PC-3 (cell line): ENCODE measurements around the gene DEFB112. TPM values are rescaled to one million over a fixed set of nuclear protein-coding genes. Genes with fewer than 3 reads are reported as not detected.

Experiments used
- ATAC-seq: fragments of 200-7000 bp; cut with Tn5 transposase; 2 replicates; pipeline ENCODE4 v1.9.1; 2020; ENCODE audit warnings: mild to moderate bottlenecking, moderate library complexity
- BruUV-seq: library from RNA; stranded (reverse); fragments of 400-500 nt; replicated peaks from 2 replicates; lab custom pipeline; 2021; lab: Mats Ljungman, UMichigan
- CTCF ChIA-PET: fragments of 300-600 bp; sonication (Branson Sonifier 250); formaldehyde crosslinking; loops from one replicate; lab custom pipeline; 2022; ENCODE audit warnings: antibody characterized with exemption; lab: Charles Lee
- POLR2A ChIA-PET: fragments of 300-600 bp; sonication (Branson Sonifier 250); formaldehyde crosslinking; loops from one replicate; lab custom pipeline; 2022; ENCODE audit warnings: antibody characterized with exemption; ENCODE audit not compliant: unreplicated experiment; lab: Charles Lee
- DNase-seq: peaks from one replicate; pipeline ENCODE4 v3.0.0-alpha.2; 2015
- H2AFZ ChIP-seq: fragments of 300-600 bp; sonication (generic); 2 replicates; pipeline ENCODE4 v1.6.0; 2016; ENCODE audit warnings: antibody characterized with exemption, low read length
- H3F3A ChIP-seq: fragments of 300-600 bp; sonication (generic); one replicate; pipeline ENCODE4 v1.6.0; 2017; ENCODE audit warnings: antibody characterized with exemption, low read length, control low read depth, mild to moderate bottlenecking; ENCODE audit not compliant: unreplicated experiment
- H3K27ac ChIP-seq: fragments of 300-600 bp; sonication (generic); 2 replicates; pipeline ENCODE4 v1.5.1; 2016; ENCODE audit warnings: mild to moderate bottlenecking, low read length
- H3K27me3 ChIP-seq: fragments of 300-600 bp; sonication (generic); 2 replicates; pipeline ENCODE4 v1.6.1; 2016; ENCODE audit warnings: low read length, mixed read lengths
- H3K36me3 ChIP-seq: fragments of 300-600 bp; sonication (generic); 2 replicates; pipeline ENCODE4 v1.6.1; 2016; ENCODE audit warnings: low read depth, mixed run types, low read length, mixed read lengths
- H3K4me1 ChIP-seq: fragments of 300-600 bp; sonication (generic); 2 replicates; pipeline ENCODE4 v1.5.1; 2016; ENCODE audit warnings: low read length; ENCODE audit not compliant: insufficient read depth
- H3K4me2 ChIP-seq: fragments of 300-600 bp; sonication (generic); 2 replicates; pipeline ENCODE4 v1.6.0; 2016; ENCODE audit warnings: low read length
- H3K4me3 ChIP-seq: fragments of 300-600 bp; sonication (generic); 2 replicates; pipeline ENCODE4 v1.5.1; 2016; ENCODE audit warnings: mild to moderate bottlenecking, low read length, mixed read lengths
- H3K79me2 ChIP-seq: fragments of 300-600 bp; sonication (generic); 2 replicates; pipeline ENCODE4 v1.6.1; 2017; ENCODE audit warnings: low read length, mixed read lengths
- H3K9ac ChIP-seq: fragments of 300-600 bp; sonication (generic); 2 replicates; pipeline ENCODE4 v1.6.0; 2016; ENCODE audit warnings: mild to moderate bottlenecking, low read length
- H3K9me2 ChIP-seq: fragments of 300-600 bp; sonication (generic); replicated peaks from 2 replicates; pipeline ENCODE4 v1.6.1; 2016; ENCODE audit warnings: mixed run types, low read length, mixed read lengths
- H3K9me3 ChIP-seq: fragments of 300-600 bp; sonication (generic); 2 replicates; pipeline ENCODE4 v1.6.1; 2016; ENCODE audit warnings: low read length, mixed read lengths
- H4K20me1 ChIP-seq: fragments of 300-600 bp; sonication (generic); 2 replicates; pipeline ENCODE4 v1.6.1; 2016; ENCODE audit warnings: low read length, mixed read lengths
- CTCF ChIP-seq: fragments of 300-600 bp; sonication (generic); conservative IDR thresholded peaks from 2 replicates; pipeline ENCODE4 v1.5.1; 2017; ENCODE audit warnings: antibody characterized with exemption, low read depth, mild to moderate bottlenecking, low read length
- EZH2 ChIP-seq: fragments of 300-600 bp; sonication (generic); IDR thresholded peaks from one replicate; pipeline ENCODE4 v1.6.1; 2017; ENCODE audit warnings: antibody characterized with exemption, mild to moderate bottlenecking, low read length; ENCODE audit not compliant: unreplicated experiment
- EZH2phosphoT487 ChIP-seq: fragments of 300-600 bp; sonication (generic); IDR thresholded peaks from 2 replicates; pipeline ENCODE4 v1.6.1; 2018; ENCODE audit warnings: mild to moderate bottlenecking, antibody characterized with exemption, low read length, borderline replicate concordance
- intact Hi-C: fragments of 100-400 bp; cut with micrococcal nuclease; formaldehyde crosslinking; loops from 2 replicates; pipeline ENCODE4 v1.9.0; 2023
- total RNA-seq: library from RNA; depleted of rRNA; stranded (reverse); fragments of >200 nt; gene quantifications from 2 replicates; pipeline ENCODE4 v1.2.3, GENCODE V29; 2014

DEFB112 gene
- total RNA-seq, 1 experiment from 2014 or later = not detected

DNA sequence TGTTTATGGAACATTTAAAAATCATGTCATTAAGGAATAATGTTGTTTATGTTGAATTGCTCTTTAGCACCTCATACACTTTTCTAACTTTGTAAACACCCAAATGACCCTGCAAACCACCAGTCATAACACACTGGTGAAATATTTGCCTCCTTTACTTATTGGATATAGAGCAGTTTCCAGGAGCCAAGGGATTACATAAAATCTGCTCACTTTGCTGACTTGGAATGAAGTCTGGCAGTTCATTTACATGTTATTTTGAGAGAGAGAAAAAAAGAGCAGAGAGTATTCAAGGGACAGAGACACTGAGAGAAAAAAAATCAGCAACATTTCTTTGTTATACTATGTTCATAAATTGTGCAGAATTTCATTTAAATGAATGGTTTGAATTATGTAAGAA is 46.6 kb upstream of the DEFB112 start:
- no peaks in the 10 kb centered on the region for H3K79me2 ChIP-seq
- no peak overlapping the region for H3K4me3 ChIP-seq
- BruUV-seq = no TSS peak
- no peaks in the 10 kb centered on the region for H3K9me2 ChIP-seq
- H3F3A ChIP-seq = no peaks in the 10 kb centered on the region
- no peak overlapping the region for H3K9ac ChIP-seq
- no peak overlapping the region for H2AFZ ChIP-seq
- ATAC-seq (no peak), DNase-seq (no peak)
- no peaks in the 10 kb centered on the region for H3K36me3 ChIP-seq
- H4K20me1 ChIP-seq = no peaks in the 10 kb centered on the region
- H3K27me3 ChIP-seq = peaks cover 54% of the 10 kb centered on the region
- no peak for TF ChIP-seq EZH2
- TF ChIP-seq CTCF = no peak
- no peak for TF ChIP-seq EZH2phosphoT487
- CTCF ChIA-PET = no interaction called here
- POLR2A ChIA-PET = no interaction called here
- H3K27ac ChIP-seq = no peak overlapping the region
- H3K4me2 ChIP-seq = no peak overlapping the region
- H3K4me1 ChIP-seq = peaks cover 3% of the 10 kb centered on the region; the same call in 1 of the 2 replicates
- H3K9me3 ChIP-seq = no peaks in the 10 kb centered on the region
- intact Hi-C loops = no loop called here

DNA sequence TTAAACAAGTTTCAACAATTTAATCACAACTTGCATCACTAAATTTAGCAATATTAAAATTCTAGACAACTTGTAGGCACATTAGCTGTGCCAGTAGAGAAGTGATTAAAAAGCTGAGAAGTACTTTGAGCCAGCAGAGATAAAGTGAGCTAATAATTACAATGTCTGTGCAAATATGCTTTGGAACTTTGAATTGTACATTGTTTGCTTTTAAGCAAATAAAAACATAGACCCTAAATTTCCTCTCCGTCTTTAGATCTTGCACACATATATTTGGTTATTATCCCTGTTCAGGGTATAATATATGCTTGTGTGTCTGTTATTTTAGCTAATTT is 44.2 kb upstream of the DEFB112 start:
- no peaks in the 10 kb centered on the region for H4K20me1 ChIP-seq
- H3K9me3 ChIP-seq = no peaks in the 10 kb centered on the region
- ChIA-PET POLR2A (no interaction called here), CTCF (no interaction called here)
- no peaks in the 10 kb centered on the region for H3K79me2 ChIP-seq
- H3K27ac ChIP-seq = no peak overlapping the region
- H3K4me3 ChIP-seq = no peak overlapping the region
- no peak overlapping the region for H2AFZ ChIP-seq
- H3K9ac ChIP-seq = no peak overlapping the region
- H3K36me3 ChIP-seq = no peaks in the 10 kb centered on the region
- BruUV-seq = no TSS peak
- H3K4me2 ChIP-seq = no peak overlapping the region
- no peaks in the 10 kb centered on the region for H3K9me2 ChIP-seq
- peaks cover 4% of the 10 kb centered on the region; the same call in 1 of the 2 replicates for H3K4me1 ChIP-seq
- TF ChIP-seq EZH2phosphoT487 (no peak), CTCF (no peak), EZH2 (no peak)
- peaks cover 39% of the 10 kb centered on the region for H3K27me3 ChIP-seq
- ATAC-seq = no peak
- intact Hi-C loops = no loop called here
- H3F3A ChIP-seq = no peaks in the 10 kb centered on the region
- DNase-seq = no peak

GRCh38 chr6:50093116-50093937 is 43.6 kb upstream of the DEFB112 start:
- no peaks in the 10 kb centered on the region for H4K20me1 ChIP-seq
- BruUV-seq = no TSS peak
- no peak overlapping the region for H2AFZ ChIP-seq
- TF ChIP-seq EZH2phosphoT487 (no peak), EZH2 (no peak), CTCF (no peak)
- no peaks in the 10 kb centered on the region for H3K9me3 ChIP-seq
- peaks cover 33% of the 10 kb centered on the region for H3K27me3 ChIP-seq
- H3K4me3 ChIP-seq = no peak overlapping the region
- no peaks in the 10 kb centered on the region for H3F3A ChIP-seq
- no peaks in the 10 kb centered on the region for H3K36me3 ChIP-seq
- H3K9me2 ChIP-seq = no peaks in the 10 kb centered on the region
- no peak overlapping the region for H3K27ac ChIP-seq
- H3K9ac ChIP-seq = no peak overlapping the region
- DNase-seq = no peak
- intact Hi-C loops = no loop called here
- no peak for ATAC-seq
- H3K4me1 ChIP-seq = peaks cover 4% of the 10 kb centered on the region; the same call in 1 of the 2 replicates
- H3K79me2 ChIP-seq = no peaks in the 10 kb centered on the region
- CTCF ChIA-PET = no interaction called here
- no peak overlapping the region for H3K4me2 ChIP-seq
- POLR2A ChIA-PET = no interaction called here
